Astrocyte of the cerebellum (primary cell): ENCODE measurements around the gene UTP14C.
A peak's percentile ranks its signal among the peaks of the same experiment; 100 is the strongest.

ENCODE experiments used
- DNase-seq: peaks from one replicate; pipeline ENCODE4 v3.0.0-alpha.2; 2011; ENCODE audit warnings: low read depth
- H3K4me3 ChIP-seq: 2 replicates; pipeline ENCODE4 v1.5.1; 2011; ENCODE audit warnings: mild to moderate bottlenecking, low read depth, low read length, moderate library complexity
- in situ Hi-C: cut with HindIII; loops from 2 replicates; pipeline ENCODE4 v1.10.0; 2017; ENCODE audit warnings: low sequenced_read_pairs
- TF ChIP-seq, protein P1 (sequence below): IDR thresholded peaks from 2 replicates; pipeline ENCODE4 v1.5.1; 2012; ENCODE audit warnings: low read length, low read depth, moderate library complexity, mild to moderate bottlenecking; ENCODE audit errors: missing control alignments

The UTP14C gene

DNA sequence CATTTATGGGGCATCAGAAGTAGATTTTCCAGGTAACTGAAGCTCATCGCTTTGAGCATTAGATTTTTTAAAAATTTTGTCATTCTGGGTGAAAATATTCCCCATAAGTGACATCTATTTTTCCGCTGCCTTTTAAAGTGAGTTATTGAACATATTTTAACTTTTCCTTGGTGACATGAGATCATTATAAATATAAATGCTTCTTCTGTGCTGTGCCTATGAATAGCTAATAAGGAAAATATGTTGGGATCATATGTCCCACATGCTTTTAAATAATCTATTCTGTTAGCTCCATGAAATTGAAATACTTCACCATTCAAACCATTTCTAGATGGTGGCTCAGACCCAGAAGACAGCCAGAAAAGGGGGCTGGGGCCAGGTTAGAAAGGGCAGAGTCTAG is 27.3 kb upstream of the UTP14C start:
- DNase-seq, result no peak
- TF ChIP-seq, protein P1, sequence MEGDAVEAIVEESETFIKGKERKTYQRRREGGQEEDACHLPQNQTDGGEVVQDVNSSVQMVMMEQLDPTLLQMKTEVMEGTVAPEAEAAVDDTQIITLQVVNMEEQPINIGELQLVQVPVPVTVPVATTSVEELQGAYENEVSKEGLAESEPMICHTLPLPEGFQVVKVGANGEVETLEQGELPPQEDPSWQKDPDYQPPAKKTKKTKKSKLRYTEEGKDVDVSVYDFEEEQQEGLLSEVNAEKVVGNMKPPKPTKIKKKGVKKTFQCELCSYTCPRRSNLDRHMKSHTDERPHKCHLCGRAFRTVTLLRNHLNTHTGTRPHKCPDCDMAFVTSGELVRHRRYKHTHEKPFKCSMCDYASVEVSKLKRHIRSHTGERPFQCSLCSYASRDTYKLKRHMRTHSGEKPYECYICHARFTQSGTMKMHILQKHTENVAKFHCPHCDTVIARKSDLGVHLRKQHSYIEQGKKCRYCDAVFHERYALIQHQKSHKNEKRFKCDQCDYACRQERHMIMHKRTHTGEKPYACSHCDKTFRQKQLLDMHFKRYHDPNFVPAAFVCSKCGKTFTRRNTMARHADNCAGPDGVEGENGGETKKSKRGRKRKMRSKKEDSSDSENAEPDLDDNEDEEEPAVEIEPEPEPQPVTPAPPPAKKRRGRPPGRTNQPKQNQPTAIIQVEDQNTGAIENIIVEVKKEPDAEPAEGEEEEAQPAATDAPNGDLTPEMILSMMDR, result no peak
- no peak overlapping the region for H3K4me3 ChIP-seq
- in situ Hi-C loops, result no loop called here

GRCh38 chr13:51997641-51998330 is 26.7 kb upstream of the UTP14C start:
- no peak overlapping the region for H3K4me3 ChIP-seq
- no peak for DNase-seq
- in situ Hi-C loops, result no loop called here
- TF ChIP-seq, protein P1, result no peak

DNA sequence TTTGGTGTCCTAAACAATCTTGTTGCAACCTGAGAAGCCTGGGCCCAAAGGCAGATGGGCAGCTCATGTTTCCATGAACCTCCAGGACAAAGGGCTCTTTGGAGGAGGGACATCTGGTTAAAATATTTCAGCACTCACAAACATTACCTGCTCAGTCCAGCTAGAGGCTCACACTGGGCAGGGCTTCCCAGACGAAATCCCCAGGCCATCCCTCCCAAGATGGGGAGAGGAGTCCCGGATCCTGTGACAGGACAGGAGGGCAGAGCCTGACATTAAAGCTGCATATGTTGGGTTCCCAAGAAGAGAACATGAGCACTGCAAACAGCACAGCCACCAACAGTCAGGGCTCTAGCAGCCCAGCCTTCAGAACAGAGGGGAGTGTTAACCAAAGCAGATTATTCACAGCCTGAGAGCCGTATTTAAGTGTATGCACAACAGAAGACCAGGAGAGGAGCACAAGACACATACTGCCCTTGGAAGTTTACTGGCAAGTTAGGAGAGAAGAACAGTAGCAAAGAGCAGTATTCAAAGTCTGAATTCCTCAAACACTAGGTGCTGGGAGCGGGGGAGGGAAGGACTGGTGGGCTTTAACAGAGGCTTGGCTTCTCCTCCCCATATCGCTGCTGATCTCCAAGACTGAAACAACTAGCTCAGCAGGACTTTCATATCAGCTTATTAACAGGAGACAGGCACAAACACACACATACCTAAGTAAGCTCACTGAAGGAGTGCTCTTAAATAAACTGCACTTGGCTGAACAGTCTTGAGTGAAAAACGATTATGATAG is 25.6 kb upstream of the UTP14C start:
- TF ChIP-seq, protein P1, result no peak
- no peak for DNase-seq
- H3K4me3 ChIP-seq, result no peak overlapping the region
- in situ Hi-C loops, result no loop called here

DNA sequence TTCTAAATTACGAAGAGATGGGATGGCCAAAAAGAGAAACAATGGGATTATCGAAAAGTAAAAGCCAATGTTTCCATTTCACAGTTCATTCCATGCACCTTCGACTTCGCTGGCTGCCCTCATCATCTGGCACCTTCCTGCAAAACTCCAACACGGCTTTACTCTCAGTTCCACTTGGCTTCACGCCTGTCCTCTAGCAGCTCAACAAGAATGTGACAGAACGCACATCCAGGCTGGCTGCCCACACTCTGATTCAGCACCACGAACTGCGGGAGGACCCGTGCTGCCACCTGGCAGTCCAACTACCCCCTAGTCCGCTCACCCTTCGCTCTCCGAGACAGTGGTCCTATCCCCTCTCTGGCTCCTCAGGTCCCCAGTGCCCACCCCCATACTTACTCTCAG is 25.0 kb upstream of the UTP14C start:
- in situ Hi-C loops, result no loop called here
- TF ChIP-seq, protein P1, result no peak
- peak; percentile 4 for DNase-seq
- no peak overlapping the region for H3K4me3 ChIP-seq

GRCh38 chr13:51999921-52000320 is 24.6 kb upstream of the UTP14C start:
- DNase-seq, result no peak
- TF ChIP-seq, protein P1, result no peak
- no peak overlapping the region for H3K4me3 ChIP-seq
- in situ Hi-C loops, result no loop called here

GRCh38 chr13:52001120-52001731 is 23.3 kb upstream of the UTP14C start:
- TF ChIP-seq, protein P1, result peak; percentile 67
- peak; percentile 5 for DNase-seq
- no peak overlapping the region for H3K4me3 ChIP-seq
- in situ Hi-C loops, result no loop called here
